ENCODE results near the gene TNFRSF13B. TPM values are rescaled to one million over a fixed set of nuclear protein-coding genes. Genes with fewer than 3 reads are reported as not detected.

The TNFRSF13B gene
- total and polyA plus RNA-seq, 12 donors = 0.18 to 0.48 TPM; not detected in 10

- no peaks in the 10 kb centered on the region for H3K4me1 ChIP-seq (replicated peaks in 1 of 2)
- intact Hi-C loops (cut with DNase I) = no loop called here
- WGBS, 4 donors = 85 to 91% (median 88%) methylated on average over 6 to 13 of the region's 13 CpGs
- H3K4me3 ChIP-seq = no peak overlapping the region
- no peak overlapping the region for H3K27ac ChIP-seq
- DNase-seq = no peak
- no peaks in the 10 kb centered on the region for H3K9me3 ChIP-seq (replicated peaks in 1 of 3)
- TF ChIP-seq CTCF (IDR thresholded peaks at IDR 0.05) = no peak
- no peak for TF ChIP-seq POLR2A (IDR thresholded peaks at IDR 0.05)
- no peaks in the 10 kb centered on the region for H3K27me3 ChIP-seq
- no peaks in the 10 kb centered on the region for H3K36me3 ChIP-seq (replicated peaks in 1 of 2)
Observed at GRCh38 chr17:16930571-16931317, 41.2 kb downstream of the TNFRSF13B start.

GRCh38 chr17:16929757-16930520 lies 42.0 kb downstream of the TNFRSF13B start:
- intact Hi-C loops (cut with DNase I) = no loop called here
- no peaks in the 10 kb centered on the region for H3K36me3 ChIP-seq (replicated peaks in 1 of 2)
- WGBS, 4 donors = 86 to 90% (median 87%) methylated on average over 14 to 17 of the region's 17 CpGs
- H3K4me3 ChIP-seq = no peak overlapping the region
- no peak for DNase-seq
- H3K9me3 ChIP-seq (replicated peaks in 1 of 3) = no peaks in the 10 kb centered on the region
- no peaks in the 10 kb centered on the region for H3K27me3 ChIP-seq
- no peaks in the 10 kb centered on the region for H3K4me1 ChIP-seq (replicated peaks in 1 of 2)
- no peak overlapping the region for H3K27ac ChIP-seq
- no peak for TF ChIP-seq CTCF (IDR thresholded peaks at IDR 0.05)
- TF ChIP-seq POLR2A (IDR thresholded peaks at IDR 0.05) = no peak

- no peak for DNase-seq
- TF ChIP-seq CTCF (IDR thresholded peaks at IDR 0.05) (no peak), POLR2A (IDR thresholded peaks at IDR 0.05) (no peak)
- Histone ChIP-seq H3K27ac (no peak overlapping the region), H3K27me3 (no peaks in the 10 kb centered on the region), H3K36me3 (replicated peaks in 1 of 2) (no peaks in the 10 kb centered on the region), H3K4me3 (no peak overlapping the region), H3K9me3 (replicated peaks in 1 of 3) (no peaks in the 10 kb centered on the region), H3K4me1 (replicated peaks in 1 of 2) (no peaks in the 10 kb centered on the region)
- WGBS, 4 donors = 86 to 88% (median 86%) methylated on average over 12 of the region's 12 CpGs
- intact Hi-C loops (cut with DNase I) = no loop called here
Observed at GRCh38 chr17:16929035-16929680, 42.8 kb downstream of the TNFRSF13B start.

GRCh38 chr17:16928406-16929034 lies 43.4 kb downstream of the TNFRSF13B start:
- Histone ChIP-seq H3K36me3 (replicated peaks in 1 of 2) (no peaks in the 10 kb centered on the region), H3K27me3 (no peaks in the 10 kb centered on the region), H3K4me1 (replicated peaks in 1 of 2) (no peaks in the 10 kb centered on the region), H3K27ac (no peak overlapping the region), H3K9me3 (replicated peaks in 1 of 3) (no peaks in the 10 kb centered on the region), H3K4me3 (no peak overlapping the region)
- DNase-seq = no peak
- intact Hi-C loops (cut with DNase I) = no loop called here
- 65 to 88% (median 77%) methylated on average over 5 to 8 of the region's 8 CpGs for WGBS, 4 donors
- no peak for TF ChIP-seq CTCF (IDR thresholded peaks at IDR 0.05)
- TF ChIP-seq POLR2A (IDR thresholded peaks at IDR 0.05) = no peak
